Caco-2 (cell line): ENCODE measurements around the gene LSP1. TPM values are rescaled to one million over a fixed set of nuclear protein-coding genes. Genes with fewer than 3 reads are reported as not detected.

Source experiments
- BruUV-seq: library from RNA; stranded (reverse); fragments of 400-500 nt; replicated peaks from 2 replicates; lab custom pipeline; 2021; lab: Mats Ljungman, UMichigan
- CTCF ChIA-PET: fragments of 300-600 bp; sonication (Branson Sonifier 250); formaldehyde crosslinking; loops from one replicate; lab custom pipeline; 2022; ENCODE audit warnings: antibody characterized with exemption; lab: Charles Lee
- POLR2A ChIA-PET: fragments of 300-600 bp; sonication (Branson Sonifier 250); formaldehyde crosslinking; loops from one replicate; lab custom pipeline; 2022; ENCODE audit warnings: antibody characterized with exemption; lab: Charles Lee
- DNase-seq, 2 experiments: peaks; one replicate each; pipeline versions ENCODE4 v3.0.0 to v3.0.0-alpha.2; 2020 to 2022
- H3K27me3 ChIP-seq: replicated peaks from 2 replicates; pipeline ENCODE4 v1.6.0; 2011; ENCODE audit warnings: low read length; ENCODE audit not compliant: control insufficient read depth, insufficient read depth
- H3K36me3 ChIP-seq: 2 replicates; pipeline ENCODE4 v1.5.1; 2011; ENCODE audit warnings: low read length; ENCODE audit not compliant: control insufficient read depth, insufficient read depth
- H3K4me1 ChIP-seq: fragments of 250-450 bp; sonication (Bioruptor Pico); 2 replicates; pipeline ENCODE4 v1.5.1; 2020; ENCODE audit warnings: mild to moderate bottlenecking
- H3K4me3 ChIP-seq: 2 replicates; pipeline ENCODE4 v1.5.1; 2011; ENCODE audit warnings: low read depth, mild to moderate bottlenecking, control low read depth, low read length
- H3K9me3 ChIP-seq: fragments of 250-450 bp; sonication (Bioruptor Pico); 2 replicates; pipeline ENCODE4 v1.5.1; 2020; ENCODE audit warnings: mild to moderate bottlenecking, moderate library complexity
- H3K27ac Mint-ChIP-seq: one replicate; pipeline ENCODE4 v1.8.0; 2022; ENCODE audit warnings: mixed read lengths; ENCODE audit not compliant: unreplicated experiment
- H3K27me3 Mint-ChIP-seq: one replicate; pipeline ENCODE4 v1.8.0; 2022; ENCODE audit warnings: mixed read lengths; ENCODE audit not compliant: insufficient read depth, unreplicated experiment
- H3K36me3 Mint-ChIP-seq: one replicate; pipeline ENCODE4 v1.8.0; 2022; ENCODE audit warnings: mild to moderate bottlenecking, mixed read lengths; ENCODE audit not compliant: insufficient read depth, unreplicated experiment
- H3K4me1 Mint-ChIP-seq: one replicate; pipeline ENCODE4 v1.8.0; 2022; ENCODE audit warnings: low read depth, mixed read lengths; ENCODE audit not compliant: unreplicated experiment
- H3K4me3 Mint-ChIP-seq: one replicate; pipeline ENCODE4 v1.8.0; 2022; ENCODE audit warnings: mild to moderate bottlenecking, moderate library complexity, mixed read lengths; ENCODE audit not compliant: unreplicated experiment
- H3K9me3 Mint-ChIP-seq: one replicate; pipeline ENCODE4 v1.8.0; 2022; ENCODE audit warnings: mixed read lengths; ENCODE audit not compliant: unreplicated experiment
- CTCF ChIP-seq, 2 experiments: fragments of 200-600 bp in 1 of 2; IDR thresholded peaks; 1 replicate in 1 of 2; 2 replicates in 1 of 2; pipeline versions ENCODE4 v1.5.1 to v1.8.0; 2011 to 2022; ENCODE audit warnings: antibody characterized with exemption in 1 of 2, control low read depth in 1 of 2, inconsistent platforms in 1 of 2, low read depth in 1 of 2, low read length in 1 of 2, mild to moderate bottlenecking in 1 of 2, moderate library complexity in 1 of 2; ENCODE audit not compliant: insufficient read depth in 1 of 2, severe bottlenecking in 1 of 2, unreplicated experiment in 1 of 2
- intact Hi-C: fragments of 100-400 bp; cut with micrococcal nuclease; formaldehyde crosslinking; loops from one replicate; pipeline ENCODE4 v1.10.0; 2022; ENCODE audit not compliant: unreplicated experiment
- total RNA-seq: library from RNA; stranded (reverse); gene quantifications from 2 replicates; pipeline ENCODE4 v1.2.3, GENCODE V29; 2022

LSP1 gene
- total RNA-seq, 1 experiment from 2014 or later, result not detected

GRCh38 chr11:1805525-1805924, 47.4 kb upstream of the LSP1 start:
- POLR2A ChIA-PET, result no interaction called here
- no peaks in the 10 kb centered on the region for H3K27me3 ChIP-seq
- CTCF ChIA-PET, result interaction anchor here (1.2 kb wide), 1 partner anchor 112 kb away, joined by 3 read pairs; no protein-coding TSS in a partner anchor
- peaks cover 12% of the 10 kb centered on the region for H3K4me1 ChIP-seq
- Mint-ChIP-seq H3K4me1 (peaks cover 26% of the 10 kb centered on the region), H3K27ac (no peak overlapping the region), H3K27me3 (no peaks in the 10 kb centered on the region), H3K9me3 (peaks cover 20% of the 10 kb centered on the region), H3K36me3 (peaks cover 5% of the 10 kb centered on the region), H3K4me3 (no peak overlapping the region)
- no peak for TF ChIP-seq CTCF (IDR thresholded peaks at IDR 0.05; ENCODE audit: insufficient read depth in 1 of 2, low read depth in 1 of 2, low read length in 1 of 2, severe bottlenecking in 1 of 2, unreplicated experiment in 1 of 2)
- BruUV-seq, result no TSS peak
- H3K4me3 ChIP-seq, result no peak overlapping the region
- no peaks in the 10 kb centered on the region for H3K36me3 ChIP-seq
- intact Hi-C loops, result no loop called here
- peaks cover 4% of the 10 kb centered on the region; the same call in 1 of the 2 replicates for H3K9me3 ChIP-seq
- DNase-seq, result no peak

GRCh38 chr11:1807264-1807995, 45.5 kb upstream of the LSP1 start:
- peak overlapping the region; percentile 19 for H3K27ac Mint-ChIP-seq
- intact Hi-C loops, result no loop called here
- POLR2A ChIA-PET, result interaction anchor here (0.6 kb wide), 2 partner anchors 114 to 508 kb away, joined by 3 read pairs; no protein-coding TSS in a partner anchor
- Histone ChIP-seq H3K9me3 (peaks cover 10% of the 10 kb centered on the region), H3K4me1 (peaks cover 12% of the 10 kb centered on the region), H3K27me3 (no peaks in the 10 kb centered on the region), H3K36me3 (no peaks in the 10 kb centered on the region), H3K4me3 (no peak overlapping the region)
- H3K36me3 Mint-ChIP-seq, result peaks cover 5% of the 10 kb centered on the region
- peaks cover 26% of the 10 kb centered on the region for H3K9me3 Mint-ChIP-seq
- no peaks in the 10 kb centered on the region for H3K27me3 Mint-ChIP-seq
- DNase-seq, result peak; percentile 41 to 53
- peaks cover 16% of the 10 kb centered on the region for H3K4me1 Mint-ChIP-seq
- no TSS peak for BruUV-seq
- CTCF ChIA-PET, result interaction anchor here (0.6 to 1.7 kb wide), 10 partner anchors 11 to 344 kb away, joined by 3 to 11 read pairs (median 4); no protein-coding TSS in a partner anchor
- H3K4me3 Mint-ChIP-seq, result peak overlapping the region; percentile 58
- TF ChIP-seq CTCF (IDR thresholded peaks at IDR 0.05; ENCODE audit: insufficient read depth in 1 of 2, low read depth in 1 of 2, low read length in 1 of 2, severe bottlenecking in 1 of 2, unreplicated experiment in 1 of 2), result peak; percentile 40 to 46

DNA sequence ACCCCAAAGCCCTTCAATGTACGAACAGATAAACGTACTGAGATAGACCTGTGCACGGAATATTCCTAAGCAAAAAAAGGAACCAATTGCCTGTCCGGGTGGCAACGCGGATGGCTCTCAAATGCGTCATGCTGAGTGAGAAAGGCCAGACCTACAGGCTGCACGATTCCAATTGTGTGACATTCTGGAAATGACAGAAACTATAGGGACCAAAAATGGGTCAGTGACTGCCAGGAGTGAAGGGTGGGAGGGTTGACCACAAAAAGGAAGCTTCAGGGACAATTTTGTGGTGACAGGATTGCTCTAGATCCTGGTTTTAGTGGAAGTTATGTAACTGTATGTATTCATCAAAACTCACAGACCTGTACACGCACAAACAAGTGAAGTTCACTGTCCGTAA, 42.1 kb upstream of the LSP1 start:
- Mint-ChIP-seq H3K27ac (no peak overlapping the region), H3K4me1 (peaks cover 16% of the 10 kb centered on the region), H3K9me3 (peaks cover 35% of the 10 kb centered on the region), H3K4me3 (no peak overlapping the region), H3K36me3 (peaks cover 5% of the 10 kb centered on the region), H3K27me3 (no peaks in the 10 kb centered on the region)
- no peaks in the 10 kb centered on the region for H3K27me3 ChIP-seq
- ChIA-PET CTCF (no interaction called here), POLR2A (no interaction called here)
- no peaks in the 10 kb centered on the region for H3K36me3 ChIP-seq
- DNase-seq, result no peak
- BruUV-seq, result no TSS peak
- H3K9me3 ChIP-seq, result peaks cover 10% of the 10 kb centered on the region
- peaks cover 12% of the 10 kb centered on the region for H3K4me1 ChIP-seq
- intact Hi-C loops, result no loop called here
- no peak for TF ChIP-seq CTCF (IDR thresholded peaks at IDR 0.05; ENCODE audit: insufficient read depth in 1 of 2, low read depth in 1 of 2, low read length in 1 of 2, severe bottlenecking in 1 of 2, unreplicated experiment in 1 of 2)
- no peak overlapping the region for H3K4me3 ChIP-seq
